Tibial artery (tissue), 4 donors: Measurements from ENCODE around the gene WBP1L.
A peak's percentile ranks its signal among the peaks of the same experiment; 100 is the strongest.

Experiments used
- DNase-seq, 2 donors: peaks; one replicate each; pipeline ENCODE4 v3.0.0-alpha.2; 2019
- H3K27ac ChIP-seq, 2 donors: fragments of 200-600 bp; sonication (generic) in 1 of 2; 1 replicate in 1 of 2; 2 replicates in 1 of 2; pipeline ENCODE4 v1.5.1; 2018 to 2019; ENCODE audit warnings: mild to moderate bottlenecking in 1 of 2
- H3K27me3 ChIP-seq, 2 donors: fragments of 200-600 bp; sonication (generic) in 1 of 2; one replicate each; pipeline versions ENCODE4 v1.5.1 to v1.6.0; 2016 to 2019
- H3K36me3 ChIP-seq, 3 donors: fragments of 200-600 bp; sonication (generic) in 2 of 3; one replicate each; pipeline ENCODE4 v1.5.1; 2016 to 2019; ENCODE audit warnings: mild to moderate bottlenecking in 2 of 3
- H3K4me1 ChIP-seq, 4 donors: fragments of 200-600 bp; sonication (generic) in 2 of 4; 1 replicate in 3 of 4; 2 replicates in 1 of 4; pipeline ENCODE4 v1.5.1; 2016 to 2019
- H3K4me3 ChIP-seq, 2 donors: fragments of 200-600 bp; sonication (generic) in 1 of 2; 1 replicate in 1 of 2; 2 replicates in 1 of 2; pipeline ENCODE4 v1.5.1; 2018 to 2019; ENCODE audit warnings: mild to moderate bottlenecking in 2 of 2
- H3K9me3 ChIP-seq, 3 donors: fragments of 200-600 bp; sonication (generic) in 1 of 3; one replicate each; pipeline ENCODE4 v1.5.1; 2016 to 2019
- intact Hi-C: fragments of 100-400 bp; cut with DNase I; formaldehyde crosslinking; loops from one replicate; pipeline ENCODE4 v1.15.0; 2023; ENCODE audit warnings: low total_unique reads
- TF ChIP-seq, protein P1 (sequence below), 2 experiments: fragments of 200-600 bp in 1 of 2; fragments of 450-650 bp in 1 of 2; IDR thresholded peaks; one replicate each; pipeline ENCODE4 v1.5.1; 2017 to 2019; ENCODE audit warnings: antibody characterized with exemption in 2 of 2, mild to moderate bottlenecking in 1 of 2, moderate library complexity in 1 of 2

Gene WBP1L

DNA sequence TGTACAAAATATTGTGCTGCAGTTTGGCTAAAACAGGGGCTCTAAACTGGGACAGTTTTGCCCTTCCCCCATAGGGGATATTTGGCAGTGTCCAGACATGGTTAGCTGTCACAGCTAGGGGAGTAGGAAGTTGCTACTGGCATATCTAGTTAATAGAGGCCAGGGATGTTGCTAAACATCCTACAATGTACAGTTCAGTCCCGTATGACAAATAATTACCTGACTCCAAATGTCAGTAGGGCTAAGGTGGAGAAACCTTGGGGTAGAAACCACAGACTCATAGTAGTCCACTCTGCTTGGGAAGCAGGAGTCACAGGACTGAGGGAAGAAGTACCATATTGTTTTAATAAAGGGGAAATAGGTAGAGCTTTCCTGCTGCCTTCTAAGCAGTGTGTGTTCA, 39.8 kb downstream of the WBP1L start:
- Histone ChIP-seq H3K27ac (peak overlapping the region; percentile 83 to 86), H3K27me3 (no peaks in the 10 kb centered on the region), H3K9me3 (no peaks in the 10 kb centered on the region), H3K36me3 (no peaks in the 10 kb centered on the region), H3K4me1 (peaks cover 11 to 98% (median 82%) of the 10 kb centered on the region in 4 donors), H3K4me3 (peak overlapping the region in 1 of 2 donors; percentile 31)
- TF ChIP-seq, protein P1, sequence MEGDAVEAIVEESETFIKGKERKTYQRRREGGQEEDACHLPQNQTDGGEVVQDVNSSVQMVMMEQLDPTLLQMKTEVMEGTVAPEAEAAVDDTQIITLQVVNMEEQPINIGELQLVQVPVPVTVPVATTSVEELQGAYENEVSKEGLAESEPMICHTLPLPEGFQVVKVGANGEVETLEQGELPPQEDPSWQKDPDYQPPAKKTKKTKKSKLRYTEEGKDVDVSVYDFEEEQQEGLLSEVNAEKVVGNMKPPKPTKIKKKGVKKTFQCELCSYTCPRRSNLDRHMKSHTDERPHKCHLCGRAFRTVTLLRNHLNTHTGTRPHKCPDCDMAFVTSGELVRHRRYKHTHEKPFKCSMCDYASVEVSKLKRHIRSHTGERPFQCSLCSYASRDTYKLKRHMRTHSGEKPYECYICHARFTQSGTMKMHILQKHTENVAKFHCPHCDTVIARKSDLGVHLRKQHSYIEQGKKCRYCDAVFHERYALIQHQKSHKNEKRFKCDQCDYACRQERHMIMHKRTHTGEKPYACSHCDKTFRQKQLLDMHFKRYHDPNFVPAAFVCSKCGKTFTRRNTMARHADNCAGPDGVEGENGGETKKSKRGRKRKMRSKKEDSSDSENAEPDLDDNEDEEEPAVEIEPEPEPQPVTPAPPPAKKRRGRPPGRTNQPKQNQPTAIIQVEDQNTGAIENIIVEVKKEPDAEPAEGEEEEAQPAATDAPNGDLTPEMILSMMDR (IDR thresholded peaks at IDR 0.05) = no peak
- intact Hi-C loops = no loop called here
- no peak for DNase-seq

DNA sequence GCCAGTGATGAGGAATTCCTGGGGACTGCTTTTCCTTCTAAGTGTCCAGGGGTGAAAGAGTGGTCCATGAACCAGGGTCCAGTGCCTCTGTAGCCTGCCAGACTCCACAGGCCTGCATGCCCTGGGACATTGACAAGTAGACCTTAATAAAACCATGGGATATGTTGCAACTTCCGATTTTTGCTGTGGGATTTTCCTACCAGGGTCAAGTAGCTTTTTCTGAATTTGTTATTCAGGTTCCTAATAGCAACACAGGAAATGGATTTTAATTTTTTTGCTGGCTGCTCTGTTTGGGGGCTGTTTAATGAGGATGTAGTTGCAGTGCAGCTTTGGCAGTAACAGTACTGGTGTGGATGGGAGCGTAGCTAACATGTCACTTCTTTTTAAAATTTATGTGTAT, 42.1 kb downstream of the WBP1L start:
- TF ChIP-seq, protein P1 (IDR thresholded peaks at IDR 0.05) = no peak
- Histone ChIP-seq H3K27me3 (no peaks in the 10 kb centered on the region), H3K36me3 (no peaks in the 10 kb centered on the region), H3K27ac (peak overlapping the region; percentile 83 to 86), H3K4me3 (no peak overlapping the region), H3K9me3 (no peaks in the 10 kb centered on the region), H3K4me1 (peaks cover 11 to 93% (median 66%) of the 10 kb centered on the region in 4 donors)
- peak in 1 of 2 donors; percentile 59 for DNase-seq
- intact Hi-C loops = no loop called here

GRCh38 chr10:102791754-102792395, 48.1 kb downstream of the WBP1L start:
- H3K27me3 ChIP-seq = no peaks in the 10 kb centered on the region
- TF ChIP-seq, protein P1 (IDR thresholded peaks at IDR 0.05) = no peak
- intact Hi-C loops = no loop called here
- H3K4me3 ChIP-seq = no peak overlapping the region
- no peak for DNase-seq
- H3K36me3 ChIP-seq = no peaks in the 10 kb centered on the region
- H3K27ac ChIP-seq = peak overlapping the region in 1 of 2 donors; percentile 31
- H3K9me3 ChIP-seq = no peaks in the 10 kb centered on the region
- peaks cover 0 to 93% (median 64%) of the 10 kb centered on the region in 4 donors for H3K4me1 ChIP-seq

- no peak for DNase-seq
- intact Hi-C loops = no loop called here
- Histone ChIP-seq H3K27me3 (no peaks in the 10 kb centered on the region), H3K4me1 (peaks cover 0 to 100% (median 78%) of the 10 kb centered on the region in 4 donors), H3K9me3 (no peaks in the 10 kb centered on the region), H3K36me3 (peaks cover 19 to 22% (median 21%) of the 10 kb centered on the region in 3 donors), H3K4me3 (no peak overlapping the region), H3K27ac (peak overlapping the region; percentile 64 to 72)
- TF ChIP-seq, protein P1 (IDR thresholded peaks at IDR 0.05) = no peak
Observed at GRCh38 chr10:102795453-102796406, 52.0 kb downstream of the WBP1L start.

DNA sequence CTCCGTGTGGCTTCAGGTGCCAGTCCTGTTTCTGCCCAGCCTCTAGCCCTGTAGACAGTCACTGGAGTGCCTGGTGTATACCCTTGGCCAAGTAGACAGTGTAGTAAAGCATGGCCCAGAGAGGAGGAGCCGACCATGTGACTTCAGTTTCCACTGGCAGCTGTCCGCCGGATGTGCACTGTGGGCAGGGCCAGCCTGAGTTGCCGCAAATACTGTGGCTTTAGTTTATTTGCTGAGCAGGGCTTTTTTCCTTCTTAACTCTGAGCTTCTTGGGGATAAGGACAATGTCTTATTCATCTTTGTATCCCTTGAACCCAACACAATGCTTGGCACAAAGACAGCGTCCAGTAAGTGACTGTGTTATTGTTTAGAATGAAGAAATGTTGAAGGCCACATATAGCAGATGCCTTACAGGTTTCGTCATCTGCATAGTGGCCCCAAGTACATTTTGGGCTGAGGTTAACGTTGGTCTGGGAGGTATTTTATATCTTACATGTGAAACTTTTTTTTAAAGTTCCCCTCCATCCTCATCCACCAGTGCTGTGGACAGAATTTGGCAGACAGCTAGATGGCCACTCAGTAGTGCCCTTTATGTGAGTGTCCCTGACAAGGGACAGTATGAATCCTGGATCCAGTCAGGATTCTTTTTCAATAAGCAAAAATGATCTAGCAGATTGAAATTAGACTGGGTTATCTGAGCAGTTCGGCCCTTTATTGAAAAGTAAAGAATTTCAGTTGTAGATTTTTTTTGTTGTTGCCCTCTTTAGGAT, 52.8 kb downstream of the WBP1L start:
- TF ChIP-seq, protein P1 (IDR thresholded peaks at IDR 0.05) = no peak
- Histone ChIP-seq H3K9me3 (no peaks in the 10 kb centered on the region), H3K36me3 (peaks cover 21 to 24% (median 22%) of the 10 kb centered on the region in 3 donors), H3K4me3 (no peak overlapping the region), H3K27ac (peak overlapping the region; percentile 64 to 72), H3K4me1 (peaks cover 0 to 100% (median 80%) of the 10 kb centered on the region in 4 donors), H3K27me3 (no peaks in the 10 kb centered on the region)
- DNase-seq = peak; percentile 92 to 94
- intact Hi-C loops = no loop called here
